Endothelial cell of umbilical vein (primary cell): ENCODE data around the gene LMNTD1. TPM values are rescaled to one million over a fixed set of nuclear protein-coding genes. Genes with fewer than 3 reads are reported as not detected.

Source experiments
- BruUV-seq: library from RNA; stranded (reverse); fragments of 400-500 nt; replicated peaks from 2 replicates; lab custom pipeline; 2021; lab: Mats Ljungman, UMichigan
- CTCF ChIA-PET: fragments of 300-600, 350-600 bp; sonication (Branson Sonifier 250); formaldehyde crosslinking; loops from one replicate; lab custom pipeline; 2021; ENCODE audit warnings: antibody characterized with exemption, inconsistent platforms; lab: Charles Lee
- POLR2A ChIA-PET: fragments of 300-600, 350-600 bp; sonication (Branson Sonifier 250); formaldehyde crosslinking; loops from one replicate; lab custom pipeline; 2021; ENCODE audit warnings: antibody characterized with exemption, inconsistent platforms; lab: Charles Lee
- DNase-seq: peaks from one replicate; pipeline ENCODE4 v3.0.0-alpha.2; 2011; ENCODE audit warnings: low read depth, low spot score
- FAIRE-seq: peaks from 2 replicates; lab custom pipeline; 2011; peaks lifted over from hg19 to GRCh38; lab: Jason Lieb, UNC
- H2AFZ ChIP-seq: 2 replicates; pipeline ENCODE4 v1.6.0; 2012; ENCODE audit warnings: low read depth, low read length, control low read depth, inconsistent platforms
- H3K27ac ChIP-seq: 2 replicates; pipeline ENCODE4 v1.5.1; 2011; ENCODE audit warnings: low read depth, mild to moderate bottlenecking, control low read depth, low read length, moderate library complexity; ENCODE audit not compliant: insufficient read depth
- H3K27me3 ChIP-seq, 2 experiments: 2 replicates each; pipeline versions ENCODE4 v1.6.0 to v1.6.1; 2011; ENCODE audit warnings: low read length in 2 of 2, mixed read lengths in 1 of 2; ENCODE audit not compliant: control insufficient read depth in 2 of 2, insufficient read depth in 2 of 2
- H3K36me3 ChIP-seq, 2 experiments: 2 replicates in 1 of 2; 3 replicates in 1 of 2; pipeline ENCODE4 v1.5.1; 2011; ENCODE audit warnings: low read length in 2 of 2, mild to moderate bottlenecking in 1 of 2, moderate library complexity in 1 of 2; ENCODE audit not compliant: control insufficient read depth in 2 of 2, insufficient read depth in 2 of 2; ENCODE audit errors: extremely low read depth in 1 of 2
- H3K4me1 ChIP-seq: 3 replicates; pipeline ENCODE4 v1.5.1; 2011; ENCODE audit warnings: mild to moderate bottlenecking, low read length; ENCODE audit not compliant: control insufficient read depth, insufficient read depth; ENCODE audit errors: extremely low read depth
- H3K4me2 ChIP-seq: 2 replicates; pipeline ENCODE4 v1.6.1; 2011; ENCODE audit warnings: low read length, control low read depth, mixed read lengths; ENCODE audit not compliant: insufficient read depth
- H3K4me3 ChIP-seq, 3 experiments: fragments of 200-600 bp in 1 of 3; sonication (generic), shearing (Covaris generic) in 1 of 3; replicated peaks in 1 of 3; 2 replicates each; pipeline ENCODE4 v1.5.1; 2011 to 2016; ENCODE audit warnings: control low read depth in 3 of 3, low read length in 3 of 3, mild to moderate bottlenecking in 2 of 3, inconsistent platforms in 1 of 3, low read depth in 1 of 3, moderate library complexity in 1 of 3; ENCODE audit not compliant: insufficient read depth in 1 of 3
- H3K79me2 ChIP-seq: 2 replicates; pipeline ENCODE4 v1.6.0; 2012; ENCODE audit warnings: low read length, inconsistent platforms; ENCODE audit not compliant: control insufficient read depth, insufficient read depth
- H3K9ac ChIP-seq: replicated peaks from 2 replicates; pipeline ENCODE3; 2011; ENCODE audit warnings: low read length, control low read depth; ENCODE audit not compliant: insufficient read depth; ENCODE audit errors: extremely low read depth
- H3K9me1 ChIP-seq: replicated peaks from 3 replicates; pipeline ENCODE4 v1.6.0; 2011; ENCODE audit warnings: mild to moderate bottlenecking, low read length; ENCODE audit not compliant: control insufficient read depth, insufficient read depth; ENCODE audit errors: extremely low read depth
- H3K9me3 ChIP-seq: replicated peaks from 2 replicates; pipeline ENCODE4 v1.5.1; 2012; ENCODE audit warnings: low read length, inconsistent platforms; ENCODE audit not compliant: control insufficient read depth, insufficient read depth
- H4K20me1 ChIP-seq: replicated peaks from 2 replicates; pipeline ENCODE3; 2011; ENCODE audit warnings: mild to moderate bottlenecking, low read length; ENCODE audit not compliant: control insufficient read depth, insufficient read depth; ENCODE audit errors: extremely low read depth
- CTCF ChIP-seq, 2 donors: IDR thresholded peaks; 1 replicate in 1 of 2; 2 replicates in 1 of 2; pipeline ENCODE4 v1.5.1; 2011; ENCODE audit warnings: low read length in 2 of 2, mild to moderate bottlenecking in 2 of 2, moderate library complexity in 2 of 2, control low read depth in 1 of 2, inconsistent platforms in 1 of 2, low read depth in 1 of 2; ENCODE audit not compliant: insufficient read depth in 1 of 2; ENCODE audit errors: extremely low read depth in 1 of 2
- EZH2 ChIP-seq: IDR thresholded peaks from 2 replicates; pipeline ENCODE4 v1.6.1; 2012; ENCODE audit warnings: borderline replicate concordance, low read depth, mild to moderate bottlenecking, moderate library complexity, low read length, inconsistent platforms; ENCODE audit not compliant: severe bottlenecking
- FOS ChIP-seq: IDR thresholded peaks from 2 replicates; pipeline ENCODE4 v1.6.1; 2011; ENCODE audit warnings: mild to moderate bottlenecking, low read length, moderate library complexity, borderline replicate concordance; ENCODE audit not compliant: insufficient read depth
- GATA2 ChIP-seq: IDR thresholded peaks from 2 replicates; pipeline ENCODE4 v1.7.0; 2011; ENCODE audit warnings: low read depth, mild to moderate bottlenecking, moderate library complexity, mixed read lengths, low read length; ENCODE audit not compliant: insufficient read length, insufficient read depth
- JUN ChIP-seq: IDR thresholded peaks from 2 replicates; pipeline ENCODE4 v1.6.1; 2011; ENCODE audit warnings: borderline replicate concordance, low read depth; ENCODE audit not compliant: insufficient read length, insufficient read depth
- MAX ChIP-seq: IDR thresholded peaks from 2 replicates; pipeline ENCODE4 v1.6.1; 2011; ENCODE audit not compliant: insufficient read depth, insufficient read length
- MYC ChIP-seq: IDR thresholded peaks from one replicate; pipeline ENCODE4 v1.6.1; 2011; ENCODE audit warnings: mild to moderate bottlenecking, low read depth, low read length
- POLR2A ChIP-seq: IDR thresholded peaks from 2 replicates; pipeline ENCODE4 v1.6.1; 2012; ENCODE audit warnings: low read depth, mild to moderate bottlenecking, control low read depth, low read length
- POLR2AphosphoS5 ChIP-seq: IDR thresholded peaks from 2 replicates; pipeline ENCODE4 v1.6.1; 2012; ENCODE audit warnings: low read depth, mild to moderate bottlenecking, control low read depth, low read length, moderate library complexity; ENCODE audit not compliant: insufficient read depth
- dilution Hi-C: fragments of 300-500 bp; cut with MboI; formaldehyde crosslinking; loops from one replicate; pipeline ENCODE4 v1.15.0; 2019; ENCODE audit warnings: low sequenced_read_pairs; ENCODE audit not compliant: extremely low pct_ligation_motif_present
- intact Hi-C: fragments of 100-400 bp; cut with micrococcal nuclease; formaldehyde crosslinking; loops from one replicate; pipeline ENCODE4 v1.10.0; 2022
- polyA plus RNA-seq, 4 experiments: library from polyadenylated mRNA; depleted of rRNA in 3 of 4; stranded (reverse) in 3 of 4; unstranded in 1 of 4; fragments of >200 nt; gene quantifications; 2 replicates each; pipeline versions ENCODE4 v1.2.1 to v1.2.3, GENCODE V29; 2011 to 2012; ENCODE audit warnings: missing spikeins in 1 of 4
- total RNA-seq: library from RNA; stranded (reverse); gene quantifications from 2 replicates; pipeline ENCODE4 v1.2.3, GENCODE V29; 2021

Gene LMNTD1
- total and polyA plus RNA-seq, 2 donors (not counting 3 experiments of a cell fraction or from before 2014, with no cell fraction given) = not detected

DNA sequence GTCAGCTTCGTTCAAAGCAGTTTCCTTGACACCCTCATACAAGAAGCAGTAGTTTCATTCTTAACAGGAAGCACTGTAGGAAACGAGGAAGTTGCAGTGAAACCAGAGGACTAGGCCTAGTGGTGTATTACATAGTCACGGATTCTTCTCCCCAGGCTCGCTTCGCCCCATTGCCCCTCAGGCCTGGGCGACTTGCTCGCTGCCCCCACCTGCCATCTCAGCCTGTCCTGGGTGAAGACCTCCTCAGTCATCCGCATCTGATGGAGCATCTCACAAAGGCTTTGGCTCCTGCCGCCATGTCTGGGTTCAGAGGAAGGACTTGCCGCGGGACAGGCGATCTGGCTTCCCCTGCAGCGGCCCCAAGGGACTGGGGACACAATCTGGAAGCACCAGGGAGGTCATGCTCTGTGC lies 93.5 kb downstream of the LMNTD1 start:
- no peak overlapping the region for H3K4me3 ChIP-seq
- intact Hi-C loops = no loop called here

GRCh38 chr12:25458047-25458552 lies 95.0 kb downstream of the LMNTD1 start:
- Histone ChIP-seq H3K36me3 (no peaks in the 10 kb centered on the region), H4K20me1 (no peaks in the 10 kb centered on the region), H3K9ac (no peak overlapping the region), H3K4me1 (peaks cover 19% of the 10 kb centered on the region), H3K79me2 (no peaks in the 10 kb centered on the region), H3K4me3 (no peak overlapping the region), H3K27ac (peak overlapping the region; percentile 32), H3K27me3 (no peaks in the 10 kb centered on the region), H3K4me2 (peak overlapping the region; percentile 73), H3K9me3 (no peaks in the 10 kb centered on the region), H3K9me1 (no peaks in the 10 kb centered on the region), H2AFZ (no peak overlapping the region)
- DNase-seq (peak; percentile 91), FAIRE-seq (peak; percentile 77)
- CTCF ChIA-PET = interaction anchor here (0.9 to 2.2 kb wide), 14 partner anchors 8 to 563 kb away, joined by 3 to 11 read pairs (median 3); no protein-coding TSS in a partner anchor
- dilution Hi-C loops = no loop called here
- peak; percentile 98 for TF ChIP-seq JUN
- TF ChIP-seq EZH2 = no peak
- no peak for TF ChIP-seq CTCF (IDR thresholded peaks at IDR 0.05; ENCODE audit: extremely low read depth in 1 of 2, insufficient read depth in 1 of 2, low read depth in 1 of 2, low read length in 2 of 2)
- no peak for TF ChIP-seq MYC
- TF ChIP-seq GATA2 = peak; percentile 53
- no peak for TF ChIP-seq POLR2A
- no peak for TF ChIP-seq MAX
- peak; percentile 31 for TF ChIP-seq POLR2AphosphoS5
- TF ChIP-seq FOS = peak; percentile 98
- intact Hi-C loops = loop anchor here (1.0 kb wide), 1 partner anchor 502 kb away; no protein-coding TSS in a partner anchor
- POLR2A ChIA-PET = no interaction called here
- no TSS peak for BruUV-seq

More for the DNA sequence above, 93.5 kb downstream of the LMNTD1 start:
- H4K20me1 ChIP-seq = no peaks in the 10 kb centered on the region
- H3K79me2 ChIP-seq = no peaks in the 10 kb centered on the region
- no peak for FAIRE-seq
- H3K4me2 ChIP-seq = no peak overlapping the region
- ChIA-PET CTCF (interaction anchor here (1.2 to 1.3 kb wide), 2 partner anchors 66 to 423 kb away, joined by 3 read pairs; no protein-coding TSS in a partner anchor), POLR2A (no interaction called here)
- H3K36me3 ChIP-seq = no peaks in the 10 kb centered on the region
- H3K9me3 ChIP-seq = no peaks in the 10 kb centered on the region
- DNase-seq = no peak
- H3K4me1 ChIP-seq = peaks cover 19% of the 10 kb centered on the region
- dilution Hi-C loops = no loop called here
- H2AFZ ChIP-seq = no peak overlapping the region
- H3K9me1 ChIP-seq = no peaks in the 10 kb centered on the region
- H3K9ac ChIP-seq = no peak overlapping the region
- TF ChIP-seq FOS (no peak), POLR2A (no peak), MYC (no peak)
- no peak overlapping the region for H3K27ac ChIP-seq
- H3K27me3 ChIP-seq = no peaks in the 10 kb centered on the region
- no TSS peak for BruUV-seq
